Neural crest cell (in vitro differentiated cells): Measurements from ENCODE around the gene DDX59. TPM values are rescaled to one million over a fixed set of nuclear protein-coding genes. Genes with fewer than 3 reads are reported as not detected.
"Not testable (repeated sequence)": the region's sequence is repeated elsewhere in the genome, so short reads cannot be mapped to it uniquely, and the experiment has no call there.

ENCODE experiments used
- DNase-seq: peaks from one replicate; pipeline ENCODE4 v3.0.0; 2021; ENCODE audit warnings: low read depth, mixed read lengths, low spot score
- H3K27ac Mint-ChIP-seq: one replicate; pipeline ENCODE4 v1.8.0; 2021; ENCODE audit warnings: mild to moderate bottlenecking, mixed read lengths; ENCODE audit not compliant: unreplicated experiment
- H3K27me3 Mint-ChIP-seq: 2 replicates; pipeline ENCODE4 v1.8.0; 2021; ENCODE audit warnings: low read depth, mild to moderate bottlenecking, mixed read lengths
- H3K36me3 Mint-ChIP-seq: 2 replicates; pipeline ENCODE4 v1.8.0; 2021; ENCODE audit warnings: low read depth, mild to moderate bottlenecking, mixed read lengths
- H3K4me1 Mint-ChIP-seq: 2 replicates; pipeline ENCODE4 v1.8.0; 2021; ENCODE audit warnings: mixed read lengths
- H3K4me3 Mint-ChIP-seq: one replicate; pipeline ENCODE4 v1.8.0; 2021; ENCODE audit warnings: mild to moderate bottlenecking, mixed read lengths
- H3K9me3 Mint-ChIP-seq: 2 replicates; pipeline ENCODE4 v1.8.0; 2021; ENCODE audit warnings: mixed read lengths
- total RNA-seq: library from RNA; stranded (reverse); gene quantifications from 2 replicates; pipeline ENCODE4 v1.2.1, GENCODE V29; 2021
- TF ChIP-seq, protein P1 (sequence below): fragments of 200-600 bp; sonication (generic); conservative IDR thresholded peaks from 2 replicates; pipeline ENCODE4 v1.5.0; 2021; ENCODE audit warnings: antibody characterized with exemption, mild to moderate bottlenecking

DDX59 gene
- total RNA-seq, 1 donor from 2014 or later = 18.0 TPM

GRCh38 chr1:200638073-200638472, 31.6 kb downstream of the DDX59 start:
- no peaks in the 10 kb centered on the region for H3K36me3 Mint-ChIP-seq
- DNase-seq = no peak
- no peaks in the 10 kb centered on the region for H3K27me3 Mint-ChIP-seq
- TF ChIP-seq, protein P1, sequence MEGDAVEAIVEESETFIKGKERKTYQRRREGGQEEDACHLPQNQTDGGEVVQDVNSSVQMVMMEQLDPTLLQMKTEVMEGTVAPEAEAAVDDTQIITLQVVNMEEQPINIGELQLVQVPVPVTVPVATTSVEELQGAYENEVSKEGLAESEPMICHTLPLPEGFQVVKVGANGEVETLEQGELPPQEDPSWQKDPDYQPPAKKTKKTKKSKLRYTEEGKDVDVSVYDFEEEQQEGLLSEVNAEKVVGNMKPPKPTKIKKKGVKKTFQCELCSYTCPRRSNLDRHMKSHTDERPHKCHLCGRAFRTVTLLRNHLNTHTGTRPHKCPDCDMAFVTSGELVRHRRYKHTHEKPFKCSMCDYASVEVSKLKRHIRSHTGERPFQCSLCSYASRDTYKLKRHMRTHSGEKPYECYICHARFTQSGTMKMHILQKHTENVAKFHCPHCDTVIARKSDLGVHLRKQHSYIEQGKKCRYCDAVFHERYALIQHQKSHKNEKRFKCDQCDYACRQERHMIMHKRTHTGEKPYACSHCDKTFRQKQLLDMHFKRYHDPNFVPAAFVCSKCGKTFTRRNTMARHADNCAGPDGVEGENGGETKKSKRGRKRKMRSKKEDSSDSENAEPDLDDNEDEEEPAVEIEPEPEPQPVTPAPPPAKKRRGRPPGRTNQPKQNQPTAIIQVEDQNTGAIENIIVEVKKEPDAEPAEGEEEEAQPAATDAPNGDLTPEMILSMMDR = no peak
- H3K4me3 Mint-ChIP-seq = no peak overlapping the region
- no peaks in the 10 kb centered on the region for H3K9me3 Mint-ChIP-seq
- H3K4me1 Mint-ChIP-seq = no peaks in the 10 kb centered on the region
- H3K27ac Mint-ChIP-seq = no peak overlapping the region

GRCh38 chr1:200636681-200637080, 33.0 kb downstream of the DDX59 start:
- H3K36me3 Mint-ChIP-seq = no peaks in the 10 kb centered on the region
- no peaks in the 10 kb centered on the region for H3K4me1 Mint-ChIP-seq
- no peak overlapping the region for H3K27ac Mint-ChIP-seq
- no peaks in the 10 kb centered on the region for H3K27me3 Mint-ChIP-seq
- H3K4me3 Mint-ChIP-seq = no peak overlapping the region
- TF ChIP-seq, protein P1 = no peak
- H3K9me3 Mint-ChIP-seq = no peaks in the 10 kb centered on the region
- DNase-seq = no peak

DNA sequence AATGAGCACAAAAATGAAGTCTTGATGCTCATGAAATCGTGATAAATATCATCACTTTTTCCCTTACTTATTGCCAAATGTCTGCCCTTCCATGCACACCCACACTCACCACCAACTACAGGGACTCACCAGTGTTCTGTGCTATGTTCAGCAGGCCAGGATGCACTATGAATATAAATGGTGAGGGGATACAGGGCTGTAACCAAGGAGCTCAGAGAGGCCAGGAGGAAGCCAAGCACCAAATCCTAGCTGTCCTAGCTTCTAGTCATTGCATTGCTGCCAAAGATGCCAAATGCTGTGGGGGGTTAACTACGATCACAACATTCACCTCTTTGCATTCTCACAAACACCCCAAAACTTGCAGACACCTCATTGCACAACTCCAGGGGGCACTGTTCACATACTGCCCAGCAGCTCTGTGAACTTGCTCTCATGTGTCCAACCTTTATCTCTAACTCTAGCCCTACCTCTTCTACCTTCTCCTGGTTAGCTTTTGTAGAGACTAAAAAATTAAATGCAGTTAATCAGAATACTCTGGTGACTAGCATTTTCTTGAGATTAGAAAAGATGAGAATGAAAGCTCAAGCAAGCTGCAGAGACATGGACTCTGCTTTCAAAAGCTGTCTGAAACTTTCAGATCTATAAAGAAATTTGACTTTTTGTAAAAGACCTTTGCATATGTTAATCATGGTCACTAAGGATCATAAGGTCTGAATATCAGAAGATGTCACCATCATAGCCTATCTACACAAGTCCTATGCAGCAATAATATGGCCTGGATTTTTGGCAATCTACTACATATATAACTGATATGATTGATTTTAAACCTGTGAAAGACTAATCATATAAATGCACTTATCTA, 35.2 kb downstream of the DDX59 start:
- TF ChIP-seq, protein P1 = peak; percentile 31
- H3K4me1 Mint-ChIP-seq = no peaks in the 10 kb centered on the region

DNA sequence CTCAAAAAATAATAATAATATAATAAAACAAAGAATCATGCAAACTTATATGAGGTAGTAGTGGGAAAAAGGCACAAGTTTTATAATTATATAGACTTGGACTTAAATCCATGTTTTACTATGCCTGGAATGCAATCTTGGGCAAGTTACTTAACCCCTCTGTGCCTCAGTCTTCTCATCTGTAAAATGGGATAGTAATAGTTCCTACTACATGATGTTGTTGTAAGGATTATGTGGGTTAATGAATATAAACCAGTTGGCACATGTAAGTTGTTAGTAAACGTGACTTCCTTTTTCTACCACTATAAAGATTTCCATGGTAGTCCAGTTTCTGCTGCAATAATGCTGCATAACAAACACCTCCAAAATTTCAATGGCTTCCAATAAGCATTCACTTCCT, 38.3 kb downstream of the DDX59 start:
- no peaks in the 10 kb centered on the region for H3K27me3 Mint-ChIP-seq
- DNase-seq = no peak
- H3K4me3 Mint-ChIP-seq = no peak overlapping the region
- H3K4me1 Mint-ChIP-seq = peaks cover 3% of the 10 kb centered on the region
- H3K9me3 Mint-ChIP-seq = no peaks in the 10 kb centered on the region
- H3K27ac Mint-ChIP-seq = no peak overlapping the region
- no peaks in the 10 kb centered on the region for H3K36me3 Mint-ChIP-seq
- TF ChIP-seq, protein P1 = no peak

More for the DNA sequence above, 35.2 kb downstream of the DDX59 start:
- no peak for DNase-seq
- Mint-ChIP-seq H3K36me3 (no peaks in the 10 kb centered on the region), H3K27me3 (no peaks in the 10 kb centered on the region), H3K9me3 (no peaks in the 10 kb centered on the region), H3K4me3 (no peak overlapping the region), H3K27ac (no peak overlapping the region)

GRCh38 chr1:200630515-200630899, 39.2 kb downstream of the DDX59 start:
- not testable (repeated sequence) for H3K27ac Mint-ChIP-seq, H3K9me3 Mint-ChIP-seq, H3K4me1 Mint-ChIP-seq, H3K27me3 Mint-ChIP-seq, H3K36me3 Mint-ChIP-seq, H3K4me3 Mint-ChIP-seq, DNase-seq

DNA sequence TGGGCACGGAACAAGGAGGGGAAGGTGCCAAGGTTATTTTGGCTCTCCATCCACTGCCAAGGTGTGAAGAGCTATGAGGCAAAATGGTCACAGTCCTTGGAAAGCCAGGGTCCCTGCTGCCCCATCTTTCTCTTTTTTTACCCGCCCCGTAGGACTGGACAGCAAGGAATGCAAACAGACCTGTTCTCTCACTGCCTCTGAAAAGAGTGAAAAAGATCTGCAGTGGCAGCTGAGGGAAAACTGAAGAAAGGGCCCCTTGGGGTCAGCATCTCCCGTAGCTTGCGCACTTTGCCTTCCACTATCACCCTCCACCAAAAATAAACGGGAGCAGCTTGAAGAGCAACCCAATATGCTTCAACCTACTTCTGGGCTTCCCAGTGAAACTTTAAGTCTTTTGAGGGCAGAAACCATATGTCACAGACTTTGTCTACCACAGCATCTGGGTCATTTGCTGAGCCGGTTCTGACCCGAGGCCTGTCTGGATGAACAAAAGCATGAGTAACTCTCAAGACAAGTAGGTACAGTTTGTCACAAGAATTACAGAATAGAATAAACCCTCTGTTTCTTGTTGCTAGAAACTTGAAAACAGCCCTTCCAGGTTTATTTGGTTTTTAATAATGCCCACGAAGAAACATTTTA, 39.7 kb downstream of the DDX59 start:
- Mint-ChIP-seq H3K36me3 (no peaks in the 10 kb centered on the region), H3K27ac (no peak overlapping the region), H3K4me1 (peaks cover 11% of the 10 kb centered on the region), H3K4me3 (no peak overlapping the region), H3K27me3 (no peaks in the 10 kb centered on the region), H3K9me3 (no peaks in the 10 kb centered on the region)
- TF ChIP-seq, protein P1 = no peak
- DNase-seq = no peak
